OCI-LY3 (cell line): Measurements from ENCODE around the gene MTMR3.

Experiments
- CTCF ChIP-seq: fragments of 200-600, 300-600 bp; sonication (generic); IDR thresholded peaks from 2 replicates; pipeline ENCODE4 v1.5.1; 2014; ENCODE audit warnings: antibody characterized with exemption, low read length, low read depth
- EZH2phosphoT487 ChIP-seq: fragments of 200-600 bp; shearing (Covaris generic); IDR thresholded peaks from 2 replicates; pipeline ENCODE4 v1.6.1; 2018; ENCODE audit warnings: antibody characterized with exemption, mixed run types, low read depth

- TF ChIP-seq CTCF (no peak), EZH2phosphoT487 (no peak)
Observed at GRCh38 chr22:30004694-30005093, 121.7 kb downstream of the MTMR3 start.
